WTC11 (cell line): ENCODE results near the gene SNX19. TPM values are rescaled to one million over a fixed set of nuclear protein-coding genes. Genes with fewer than 3 reads are reported as not detected.

Source experiments
- ATAC-seq: fragments of 200-7000 bp; cut with Tn5 transposase; 2 replicates; pipeline ENCODE4 v1.10.0; 2021; ENCODE audit warnings: mild to moderate bottlenecking, moderate library complexity
- CTCF ChIA-PET: fragments of 300-600 bp; sonication (Branson Sonifier 250); formaldehyde crosslinking; loops from one replicate; lab custom pipeline; 2021; ENCODE audit warnings: antibody characterized with exemption; lab: Charles Lee
- POLR2A ChIA-PET: fragments of 350-600 bp; sonication (Branson Sonifier 250); formaldehyde crosslinking; loops from one replicate; lab custom pipeline; 2021; ENCODE audit warnings: antibody characterized with exemption; lab: Charles Lee
- DNase-seq: peaks from one replicate; pipeline ENCODE4 v3.0.0; 2021; ENCODE audit warnings: low spot score
- H3K27ac Mint-ChIP-seq: 2 replicates; pipeline ENCODE4 v1.8.0; 2021; ENCODE audit warnings: mixed read lengths
- H3K27me3 Mint-ChIP-seq: 2 replicates; pipeline ENCODE4 v1.8.0; 2021; ENCODE audit warnings: low read depth, mild to moderate bottlenecking, moderate library complexity, mixed read lengths
- H3K36me3 Mint-ChIP-seq: 2 replicates; pipeline ENCODE4 v1.8.0; 2021; ENCODE audit warnings: mixed read lengths
- H3K4me1 Mint-ChIP-seq: 2 replicates; pipeline ENCODE4 v1.8.0; 2022; ENCODE audit warnings: mixed read lengths
- H3K4me3 Mint-ChIP-seq: 2 replicates; pipeline ENCODE4 v1.8.0; 2021; ENCODE audit warnings: mild to moderate bottlenecking, moderate library complexity, mixed read lengths
- H3K9me3 Mint-ChIP-seq: 2 replicates; pipeline ENCODE4 v1.8.0; 2021; ENCODE audit warnings: mixed read lengths
- AFF4 ChIP-seq: sonication (generic); formaldehyde crosslinking; IDR thresholded peaks from 2 replicates; pipeline ENCODE4 v1.8.1; 2023; ENCODE audit warnings: mild to moderate bottlenecking, missing genetic modification reagents, borderline replicate concordance
- AR ChIP-seq: fragments of 250-450 bp; sonication (Bioruptor Pico); IDR thresholded peaks from 2 replicates; pipeline ENCODE4 v1.9.0; 2021; ENCODE audit warnings: mild to moderate bottlenecking
- ATF3 ChIP-seq: sonication (generic); formaldehyde crosslinking; conservative IDR thresholded peaks from 2 replicates; pipeline ENCODE4 v1.8.1; 2022; ENCODE audit warnings: mild to moderate bottlenecking, missing genetic modification reagents
- CREB1 ChIP-seq: sonication (generic); formaldehyde crosslinking; IDR thresholded peaks from 2 replicates; pipeline ENCODE4 v1.8.0; 2023; ENCODE audit warnings: mild to moderate bottlenecking, missing genetic modification reagents
- ERG ChIP-seq: fragments of 250-450 bp; sonication (Bioruptor Pico); IDR thresholded peaks from 2 replicates; pipeline ENCODE4 v1.8.0; 2021; ENCODE audit warnings: mild to moderate bottlenecking
- FOXK1 ChIP-seq: sonication (generic); formaldehyde crosslinking; IDR thresholded peaks from 2 replicates; pipeline ENCODE4 v1.8.0; 2022; ENCODE audit warnings: mild to moderate bottlenecking, moderate library complexity, missing genetic modification reagents
- FOXP1 ChIP-seq: sonication (generic); formaldehyde crosslinking; IDR thresholded peaks from 2 replicates; pipeline ENCODE4 v1.8.0; 2022; ENCODE audit warnings: missing genetic modification reagents, mild to moderate bottlenecking, moderate library complexity, borderline replicate concordance
- FOXP4 ChIP-seq: sonication (generic); formaldehyde crosslinking; IDR thresholded peaks from 2 replicates; pipeline ENCODE4 v1.8.0; 2022; ENCODE audit warnings: mild to moderate bottlenecking, missing genetic modification reagents
- HMGXB4 ChIP-seq: sonication (generic); formaldehyde crosslinking; IDR thresholded peaks from 2 replicates; pipeline ENCODE4 v1.8.1; 2023; ENCODE audit warnings: mild to moderate bottlenecking, moderate library complexity, missing genetic modification reagents
- NFE2L1 ChIP-seq: sonication (generic); formaldehyde crosslinking; IDR thresholded peaks from 2 replicates; pipeline ENCODE4 v1.8.1; 2023; ENCODE audit warnings: missing genetic modification reagents
- RELA ChIP-seq: sonication (generic); formaldehyde crosslinking; IDR thresholded peaks from 2 replicates; pipeline ENCODE4 v1.8.1; 2022; ENCODE audit warnings: missing genetic modification reagents, mild to moderate bottlenecking, borderline replicate concordance
- SOX15 ChIP-seq: fragments of 250-450 bp; sonication (Bioruptor Pico); IDR thresholded peaks from 2 replicates; pipeline ENCODE4 v1.9.0; 2021; ENCODE audit warnings: mild to moderate bottlenecking
- STAT6 ChIP-seq: sonication (generic); formaldehyde crosslinking; conservative IDR thresholded peaks from 2 replicates; pipeline ENCODE4 v1.8.1; 2023; ENCODE audit warnings: mild to moderate bottlenecking, low read depth, missing genetic modification reagents, moderate library complexity
- ZBTB43 ChIP-seq: sonication (generic); formaldehyde crosslinking; IDR thresholded peaks from 2 replicates; pipeline ENCODE4 v1.8.1; 2023; ENCODE audit warnings: mild to moderate bottlenecking, missing genetic modification reagents
- ZNF138 ChIP-seq: sonication (generic); formaldehyde crosslinking; conservative IDR thresholded peaks from 2 replicates; pipeline ENCODE4 v1.8.1; 2022; ENCODE audit warnings: mild to moderate bottlenecking, moderate library complexity, missing genetic modification reagents
- ZNF671 ChIP-seq: fragments of 250-450 bp; sonication (Bioruptor Pico); IDR thresholded peaks from 2 replicates; pipeline ENCODE4 v1.8.0; 2021; ENCODE audit warnings: mild to moderate bottlenecking
- total RNA-seq: library from RNA; stranded (reverse); gene quantifications from 3 replicates; pipeline ENCODE4 v1.2.3, GENCODE V29; 2021

Gene SNX19
- total RNA-seq, 1 experiment from 2014 or later, result 25.2 TPM

- no peak for TF ChIP-seq ZNF138
- no peak for TF ChIP-seq ERG (CRISPR knock-in tag)
- no peak for TF ChIP-seq SOX15 (CRISPR knock-in tag)
- no peak for TF ChIP-seq FOXP1 (CRISPR knock-in tag)
- TF ChIP-seq CREB1, result no peak
- TF ChIP-seq FOXP4 (CRISPR knock-in tag), result no peak
- no peak for TF ChIP-seq ATF3 (CRISPR knock-in tag)
Observed at GRCh38 chr11:130830566-130830965, 85.7 kb downstream of the SNX19 start (continued).

GRCh38 chr11:130829920-130830511 is 86.3 kb downstream of the SNX19 start:
- POLR2A ChIA-PET, result no interaction called here
- ATAC-seq, result no peak
- Mint-ChIP-seq H3K9me3 (no peaks in the 10 kb centered on the region), H3K4me3 (no peak overlapping the region), H3K36me3 (no peaks in the 10 kb centered on the region), H3K4me1 (peaks cover 21% of the 10 kb centered on the region), H3K27ac (no peak overlapping the region), H3K27me3 (no peaks in the 10 kb centered on the region; the same call in 1 of the 2 replicates)
- DNase-seq, result no peak
- CTCF ChIA-PET, result interaction anchor here (0.7 to 1.2 kb wide), 2 partner anchors 32 to 87 kb away, joined by 3 to 4 read pairs; no protein-coding TSS in a partner anchor
- no peak for TF ChIP-seq ZNF671 (CRISPR knock-in tag)
- no peak for TF ChIP-seq NFE2L1
- TF ChIP-seq HMGXB4 (CRISPR knock-in tag), result no peak
- TF ChIP-seq STAT6 (CRISPR knock-in tag), result no peak
- TF ChIP-seq RELA (CRISPR knock-in tag), result no peak
- no peak for TF ChIP-seq AR (CRISPR knock-in tag)
- no peak for TF ChIP-seq ZBTB43 (CRISPR knock-in tag)
- no peak for TF ChIP-seq AFF4 (CRISPR knock-in tag)
- no peak for TF ChIP-seq FOXK1 (CRISPR knock-in tag)
- TF ChIP-seq FOXP4 (CRISPR knock-in tag), result no peak
